DMS114 treated with DMSO at 0.1 percent for 48 hours (cell line): ENCODE data around the gene PITPNM2.

ENCODE experiments used
- DNase-seq: peaks from one replicate; lab custom pipeline; 2025; ENCODE audit not compliant: unreplicated experiment; lab: John Stamatoyannopoulos, UW

The PITPNM2 gene

GRCh38 chr12:123145211-123145610 lies 5.7 kb downstream of the PITPNM2 start:
- DNase-seq: no peak

GRCh38 chr12:123143736-123144461 lies 7.0 kb downstream of the PITPNM2 start:
- no peak for DNase-seq

- no peak for DNase-seq
Observed at GRCh38 chr12:123142921-123143735, 7.8 kb downstream of the PITPNM2 start.

DNA sequence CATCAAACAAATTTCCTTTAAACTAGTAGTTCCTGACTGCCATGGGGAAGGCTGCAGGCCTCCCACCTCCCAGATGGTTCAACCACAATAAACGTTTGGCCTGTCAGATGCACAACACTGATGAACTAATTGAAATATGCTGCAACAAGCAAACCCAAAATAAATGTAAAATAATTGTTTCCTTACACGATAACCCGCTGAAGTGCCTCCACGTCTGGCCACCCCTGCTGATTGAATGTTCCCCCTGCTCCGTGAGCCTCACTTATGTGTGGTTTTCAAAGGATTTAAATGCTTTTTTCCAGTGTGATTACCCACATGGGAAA lies 8.4 kb downstream of the PITPNM2 start:
- DNase-seq: no peak

DNA sequence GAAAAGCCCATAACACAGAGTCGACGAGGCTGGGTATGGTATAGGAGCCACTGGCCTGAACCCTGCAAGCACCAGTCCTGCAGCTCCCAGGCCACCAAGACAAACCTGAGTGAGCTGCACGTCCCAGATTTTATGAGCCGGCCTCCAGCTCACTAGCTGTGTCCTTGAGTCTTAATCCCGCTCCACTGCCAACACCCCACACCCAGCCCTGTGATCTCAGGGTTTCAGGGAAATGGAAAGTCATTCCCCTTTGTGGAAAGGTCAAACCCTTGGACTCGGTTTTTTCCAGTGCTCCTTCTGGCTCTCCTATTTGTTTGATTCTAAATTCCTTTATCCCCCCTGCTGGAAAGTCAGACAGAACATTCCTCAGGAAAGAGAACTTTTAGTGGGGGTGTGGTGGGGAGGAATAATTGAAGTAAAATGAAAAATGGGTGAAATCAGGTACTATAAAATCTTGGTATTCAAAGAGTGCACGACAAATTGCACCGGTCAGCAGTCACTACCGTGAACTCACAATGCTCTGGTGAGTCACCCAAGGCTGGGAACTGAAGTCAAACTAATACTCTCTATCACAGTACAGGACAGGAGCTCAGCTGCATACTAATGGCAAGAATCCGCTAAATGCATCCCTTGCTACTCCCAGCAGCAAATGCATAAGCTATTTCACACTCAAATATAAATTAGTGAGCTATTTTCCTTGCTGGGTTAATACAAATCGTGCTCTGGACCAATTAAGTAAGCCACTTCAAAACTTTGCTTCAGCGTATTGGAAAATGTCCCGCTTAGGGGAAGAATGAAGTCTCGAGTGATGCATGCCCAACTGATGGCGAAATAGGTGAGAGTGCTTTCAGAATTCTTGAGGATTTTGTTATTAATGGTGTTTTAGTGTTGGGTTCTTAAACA lies 9.0 kb downstream of the PITPNM2 start:
- no peak for DNase-seq

DNA sequence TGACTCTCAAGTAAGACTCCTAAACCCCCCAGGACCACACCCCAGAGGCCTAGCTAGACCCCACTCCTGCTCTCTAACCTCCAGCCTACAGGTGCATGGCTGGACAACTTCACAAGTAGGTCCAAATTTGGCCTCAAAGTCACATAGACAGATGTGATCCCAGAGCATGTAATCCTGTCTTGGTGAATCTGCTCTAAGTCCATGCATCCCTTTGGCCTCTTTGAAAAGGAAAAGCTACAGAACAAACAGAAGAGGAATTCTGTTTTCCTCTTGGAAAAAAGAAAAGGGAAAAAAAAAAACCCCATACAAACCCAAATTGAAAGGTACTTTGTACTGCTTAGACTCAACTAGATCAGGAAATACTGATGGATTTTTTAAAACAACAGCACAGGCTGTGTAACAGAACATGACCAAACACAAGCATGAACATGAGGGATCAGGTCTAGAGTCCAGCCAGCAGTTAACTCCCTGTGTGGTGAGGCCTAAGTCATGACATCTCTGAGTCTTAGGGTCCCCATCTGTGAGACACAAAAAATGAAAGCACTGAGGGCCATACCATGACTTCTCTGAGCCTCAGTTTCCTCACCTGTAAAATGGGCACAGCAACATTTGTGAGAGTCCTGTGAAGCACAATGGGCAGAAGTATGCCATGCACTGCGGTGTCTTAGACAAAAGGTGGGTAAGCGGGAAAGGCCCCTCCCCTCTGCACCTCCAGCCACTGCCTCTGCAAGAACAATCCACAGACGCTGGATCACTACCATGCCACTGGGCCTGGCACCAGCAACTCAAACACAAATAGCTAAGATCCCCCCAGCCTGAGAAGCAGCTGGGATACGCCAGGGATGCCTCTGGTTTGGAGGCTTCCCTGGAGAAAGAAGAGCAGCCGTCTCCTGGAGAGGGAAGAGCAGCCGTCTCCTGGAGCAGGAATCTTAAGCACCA lies 9.9 kb downstream of the PITPNM2 start:
- DNase-seq: no peak

DNA sequence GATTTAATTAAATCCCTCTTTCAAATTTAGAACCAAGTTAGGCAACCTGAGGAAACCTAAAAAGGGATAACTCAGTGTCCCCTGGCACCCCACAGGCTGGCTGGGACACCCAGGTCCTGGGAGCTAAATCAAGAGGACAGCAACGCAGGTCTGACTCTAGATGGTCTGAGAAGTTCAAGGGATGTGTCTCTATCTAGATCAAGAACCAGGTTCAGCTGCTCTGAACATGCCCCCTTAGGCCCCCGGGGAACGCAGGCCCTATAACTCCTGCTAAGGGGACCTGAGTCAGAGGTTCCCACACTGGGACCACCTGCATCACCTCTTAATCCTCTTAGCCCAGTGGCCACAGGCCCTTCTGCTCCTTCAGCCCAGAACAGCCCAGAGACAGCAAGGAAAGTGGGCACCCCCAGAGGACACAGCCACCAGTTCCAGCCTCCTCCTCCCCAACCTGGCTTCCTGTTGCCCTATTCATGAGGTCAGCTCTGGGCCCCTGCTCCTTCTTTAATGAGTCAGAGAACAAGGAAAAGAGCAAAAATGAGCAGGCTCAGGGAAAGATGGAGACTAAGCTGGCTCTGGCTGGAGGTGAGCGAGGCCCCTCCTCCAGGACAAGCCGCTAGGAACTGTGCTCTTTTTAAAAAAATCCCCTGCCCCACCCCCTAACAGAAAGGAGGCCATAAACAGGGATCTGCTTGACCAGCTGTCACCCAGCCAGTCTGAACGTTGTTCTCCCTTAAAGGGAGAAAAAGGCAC lies 10.8 kb downstream of the PITPNM2 start:
- DNase-seq: no peak

DNA sequence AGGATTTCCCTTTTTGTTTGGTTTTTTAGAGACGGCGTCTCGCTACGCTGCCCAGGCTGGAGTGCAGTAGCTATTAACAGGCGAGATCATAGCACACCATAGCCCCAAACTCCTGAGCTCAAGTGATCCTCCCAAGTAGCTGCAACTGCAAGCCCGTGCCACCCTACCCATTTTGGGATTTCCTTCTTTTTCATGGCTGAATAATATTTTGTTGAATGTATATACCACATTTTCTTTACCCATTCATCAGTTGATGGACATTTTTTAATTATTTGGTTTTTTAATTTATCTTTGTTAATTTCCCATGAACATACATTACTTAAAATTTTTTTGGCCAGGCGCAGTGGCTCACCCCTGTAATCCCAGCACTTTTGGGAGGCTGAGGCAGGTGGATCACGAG lies 15.2 kb downstream of the PITPNM2 start:
- DNase-seq: no peak

DNA sequence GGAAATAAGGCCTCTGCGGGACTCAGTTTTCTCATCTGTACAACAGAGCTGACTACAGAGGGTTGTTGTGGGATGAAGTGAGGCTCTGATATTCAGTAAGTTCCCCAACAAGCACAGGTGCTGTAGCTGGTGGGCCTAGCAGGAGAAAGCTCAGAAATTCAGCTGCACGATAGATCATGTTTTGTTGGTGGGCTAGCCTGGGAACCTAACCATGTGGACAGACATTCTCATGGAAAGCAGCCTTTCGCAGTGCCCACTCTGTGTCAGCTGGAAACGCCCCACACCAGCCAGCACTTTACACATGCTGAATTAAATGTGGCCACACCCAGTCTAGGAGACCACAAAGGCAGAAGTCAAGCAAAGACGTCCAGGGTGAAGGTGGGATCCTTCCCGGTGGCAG lies 16.1 kb downstream of the PITPNM2 start:
- DNase-seq: no peak

DNA sequence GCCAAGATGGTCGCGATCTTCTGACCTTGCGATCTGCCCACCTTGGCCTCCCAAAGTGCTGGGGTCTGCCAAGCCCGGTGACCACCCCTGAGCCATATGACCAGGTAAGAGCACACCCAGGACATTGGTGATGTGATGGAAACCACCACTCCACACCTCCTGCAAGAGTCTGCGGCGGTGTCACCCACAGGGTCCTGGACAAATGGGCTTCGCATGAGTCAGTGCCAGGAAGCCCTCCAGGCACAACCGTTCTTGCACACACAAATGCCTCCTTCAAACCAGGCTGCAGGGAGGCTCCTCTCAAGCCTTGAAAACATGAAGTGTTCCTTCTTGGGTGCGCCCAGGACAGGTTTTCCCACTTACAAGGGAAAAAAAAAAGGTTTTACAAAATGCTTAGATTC lies 16.6 kb downstream of the PITPNM2 start:
- no peak for DNase-seq

- no peak for DNase-seq
Observed at GRCh38 chr12:123133701-123134100, 17.2 kb downstream of the PITPNM2 start.

DNA sequence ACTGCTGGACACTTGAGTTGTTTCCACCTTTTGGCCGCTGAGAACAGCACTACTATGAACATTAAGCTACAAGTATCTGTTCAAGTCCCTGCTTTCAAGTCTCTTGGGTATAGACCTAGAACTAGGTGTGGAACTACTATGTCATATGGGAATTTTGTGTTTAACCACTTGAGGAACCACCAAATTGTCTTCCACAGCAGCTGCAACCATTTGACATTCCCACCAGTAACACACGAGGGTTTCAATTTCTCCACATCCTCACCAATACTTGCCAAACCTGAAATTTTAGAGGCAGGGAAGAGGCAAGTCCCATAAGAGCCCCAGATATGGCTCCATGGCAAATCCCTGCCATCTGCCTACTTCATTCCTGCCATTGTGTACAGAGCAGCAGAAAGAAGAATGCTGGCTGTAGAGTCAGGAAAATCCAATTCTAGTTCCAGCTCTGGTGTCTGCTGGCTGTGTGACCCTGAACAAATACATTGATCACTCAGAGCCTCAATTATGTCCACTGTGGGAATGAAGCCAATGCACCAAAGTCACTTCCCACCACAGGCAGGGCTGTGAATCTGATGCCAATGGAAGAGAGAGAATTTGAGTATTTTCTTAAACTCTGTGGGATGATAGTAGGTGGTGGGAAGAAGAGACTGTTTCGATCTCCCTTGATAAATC lies 17.8 kb downstream of the PITPNM2 start:
- no peak for DNase-seq

- DNase-seq: no peak
Observed at GRCh38 chr12:123131879-123132402, 18.9 kb downstream of the PITPNM2 start.

DNA sequence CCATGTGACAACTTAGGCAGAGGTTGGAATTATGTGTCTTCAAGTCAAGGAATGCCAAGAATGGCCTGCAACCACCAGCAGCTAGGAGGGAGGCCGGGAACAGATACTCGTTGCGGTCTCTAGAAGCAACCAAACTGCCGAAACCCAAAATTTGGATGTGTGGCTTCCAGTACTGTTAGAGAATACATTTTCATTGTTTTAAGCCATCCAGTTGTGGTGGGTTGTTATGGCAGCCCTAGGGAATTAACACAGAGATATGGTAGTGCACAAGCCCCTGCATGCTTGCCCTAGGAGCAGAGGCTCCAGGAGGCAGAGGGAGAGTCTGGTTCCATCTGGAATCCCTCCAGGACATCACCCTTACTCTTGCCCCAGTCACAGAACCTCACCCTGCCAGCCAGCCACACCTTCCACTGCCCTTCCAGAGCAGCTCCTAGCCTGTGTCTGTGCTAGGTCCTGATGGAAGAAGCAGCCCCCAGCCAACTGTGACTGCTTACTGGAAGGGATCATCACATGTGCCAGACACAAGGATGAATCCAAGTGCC lies 19.5 kb downstream of the PITPNM2 start:
- no peak for DNase-seq

GRCh38 chr12:123129621-123130020 lies 21.3 kb downstream of the PITPNM2 start:
- no peak for DNase-seq

GRCh38 chr12:123127182-123127495 lies 23.8 kb downstream of the PITPNM2 start:
- no peak for DNase-seq

DNA sequence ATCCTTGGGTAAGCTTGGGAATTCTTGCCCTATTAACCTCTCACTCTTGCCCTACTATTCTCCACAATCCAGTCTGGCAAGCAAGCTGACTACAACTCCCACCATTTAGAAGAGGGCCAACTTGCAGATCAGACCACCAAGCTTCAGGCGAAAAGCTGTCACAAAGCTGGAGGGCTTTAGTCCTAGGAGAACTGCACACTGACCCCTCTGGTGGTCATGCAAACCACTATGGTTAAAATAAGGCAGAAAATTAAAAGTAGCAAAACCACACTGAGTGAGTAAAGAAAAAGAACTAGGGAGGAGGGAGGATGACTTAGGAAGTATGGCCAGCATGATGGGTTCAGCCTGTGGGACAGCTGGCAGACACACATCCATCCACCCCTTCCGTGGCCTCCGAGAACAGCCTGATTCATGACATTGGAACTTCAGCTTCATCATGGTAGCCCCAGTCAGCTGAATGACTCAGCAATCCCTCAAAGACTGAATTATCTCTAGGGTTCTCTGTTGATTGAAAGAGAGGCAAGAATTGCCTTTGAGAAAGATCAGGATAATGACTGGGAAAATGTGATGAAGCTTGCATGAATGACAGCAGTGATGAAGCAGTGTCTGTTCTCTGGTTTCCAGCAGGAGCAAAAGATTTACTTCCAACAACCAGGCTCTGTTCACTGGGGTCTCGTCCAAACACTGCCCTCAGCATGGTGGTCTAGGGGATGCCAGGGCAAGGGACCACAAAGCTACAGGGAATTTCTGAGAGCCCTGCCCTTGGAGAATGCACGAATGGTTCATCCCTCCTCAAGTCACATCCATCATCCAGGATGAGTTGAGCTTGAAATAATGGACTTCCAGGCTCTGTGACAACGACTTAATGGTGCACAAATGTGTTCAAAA lies 24.4 kb downstream of the PITPNM2 start:
- no peak for DNase-seq

GRCh38 chr12:123122626-123123025 lies 28.3 kb downstream of the PITPNM2 start:
- no peak for DNase-seq
